ENCODE results near the gene AFAP1L1. TPM values are rescaled to one million over a fixed set of nuclear protein-coding genes. Genes with fewer than 3 reads are reported as not detected.

AFAP1L1 gene
- total RNA-seq, 1 experiment from 2014 or later, result 19.6 TPM

- ChIA-PET CTCF (no interaction called here), POLR2A (ENCODE audit: unreplicated experiment) (no interaction called here)
- H4K20me1 ChIP-seq (ENCODE audit: low read length), result no peaks in the 10 kb centered on the region
- ATAC-seq (peak; percentile 98), DNase-seq (peak; percentile 82)
- H2AFZ ChIP-seq (ENCODE audit: low read length), result no peak overlapping the region
- H3K4me2 ChIP-seq (ENCODE audit: low read length), result peak overlapping the region; percentile 26; the same call in 1 of the 2 replicates
- TF ChIP-seq EZH2phosphoT487 (IDR thresholded peaks at IDR 0.05; ENCODE audit: borderline replicate concordance, low read length) (no peak), EZH2 (IDR thresholded peaks at IDR 0.05; ENCODE audit: low read length, unreplicated experiment) (no peak), CTCF (conservative IDR thresholded peaks at IDR 0.05; ENCODE audit: low read depth, low read length) (no peak)
- no peak overlapping the region for H3K27ac ChIP-seq (ENCODE audit: low read length)
- no peak overlapping the region for H3K9ac ChIP-seq (ENCODE audit: low read length)
- no peaks in the 10 kb centered on the region for H3K9me3 ChIP-seq (ENCODE audit: low read length)
- no peaks in the 10 kb centered on the region for H3K36me3 ChIP-seq (ENCODE audit: low read depth, low read length)
- H3K4me1 ChIP-seq (ENCODE audit: insufficient read depth, low read length), result peaks cover 11% of the 10 kb centered on the region
- no TSS peak for BruUV-seq (replicated peaks)
- no peaks in the 10 kb centered on the region for H3K79me2 ChIP-seq (ENCODE audit: low read length)
- no peaks in the 10 kb centered on the region for H3K27me3 ChIP-seq (ENCODE audit: low read length)
- intact Hi-C loops (cut with micrococcal nuclease), result no loop called here
- no peaks in the 10 kb centered on the region for H3F3A ChIP-seq (ENCODE audit: low read length, unreplicated experiment)
- no peak overlapping the region for H3K4me3 ChIP-seq (ENCODE audit: low read length)
- H3K9me2 ChIP-seq (replicated peaks; ENCODE audit: low read length), result no peaks in the 10 kb centered on the region
These were observed 66.7 kb downstream of the AFAP1L1 start for GRCh38 chr5:149338364-149338763.

GRCh38 chr5:149340920-149341319 lies 69.3 kb downstream of the AFAP1L1 start:
- intact Hi-C loops (cut with micrococcal nuclease), result no loop called here
- Histone ChIP-seq H3K9me2 (replicated peaks; ENCODE audit: low read length) (no peaks in the 10 kb centered on the region), H3K9ac (ENCODE audit: low read length) (no peak overlapping the region), H3K4me2 (ENCODE audit: low read length) (no peak overlapping the region), H3K27ac (ENCODE audit: low read length) (no peak overlapping the region), H3K27me3 (ENCODE audit: low read length) (no peaks in the 10 kb centered on the region), H3K36me3 (ENCODE audit: low read depth, low read length) (no peaks in the 10 kb centered on the region), H3K4me3 (ENCODE audit: low read length) (no peak overlapping the region), H3K4me1 (ENCODE audit: insufficient read depth, low read length) (peaks cover 18% of the 10 kb centered on the region), H3K79me2 (ENCODE audit: low read length) (peaks cover 6% of the 10 kb centered on the region), H2AFZ (ENCODE audit: low read length) (no peak overlapping the region), H4K20me1 (ENCODE audit: low read length) (no peaks in the 10 kb centered on the region), H3K9me3 (ENCODE audit: low read length) (no peaks in the 10 kb centered on the region), H3F3A (ENCODE audit: low read length, unreplicated experiment) (no peaks in the 10 kb centered on the region)
- no peak for ATAC-seq
- no peak for TF ChIP-seq EZH2 (IDR thresholded peaks at IDR 0.05; ENCODE audit: low read length, unreplicated experiment)
- no peak for TF ChIP-seq CTCF (conservative IDR thresholded peaks at IDR 0.05; ENCODE audit: low read depth, low read length)
- no peak for TF ChIP-seq EZH2phosphoT487 (IDR thresholded peaks at IDR 0.05; ENCODE audit: borderline replicate concordance, low read length)
- ChIA-PET POLR2A (ENCODE audit: unreplicated experiment) (no interaction called here), CTCF (no interaction called here)
- BruUV-seq (replicated peaks), result no TSS peak
- no peak for DNase-seq

GRCh38 chr5:149341876-149342275 lies 70.2 kb downstream of the AFAP1L1 start:
- H3F3A ChIP-seq (ENCODE audit: low read length, unreplicated experiment), result no peaks in the 10 kb centered on the region
- no peak overlapping the region for H2AFZ ChIP-seq (ENCODE audit: low read length)
- H3K27me3 ChIP-seq (ENCODE audit: low read length), result no peaks in the 10 kb centered on the region
- H3K79me2 ChIP-seq (ENCODE audit: low read length), result peaks cover 16% of the 10 kb centered on the region
- no peaks in the 10 kb centered on the region for H3K9me3 ChIP-seq (ENCODE audit: low read length)
- CTCF ChIA-PET, result no interaction called here
- no peak overlapping the region for H3K4me2 ChIP-seq (ENCODE audit: low read length)
- no peak overlapping the region for H3K27ac ChIP-seq (ENCODE audit: low read length)
- H3K9ac ChIP-seq (ENCODE audit: low read length), result no peak overlapping the region
- no TSS peak for BruUV-seq (replicated peaks)
- no peak for DNase-seq
- H3K36me3 ChIP-seq (ENCODE audit: low read depth, low read length), result no peaks in the 10 kb centered on the region
- intact Hi-C loops (cut with micrococcal nuclease), result no loop called here
- no peaks in the 10 kb centered on the region for H4K20me1 ChIP-seq (ENCODE audit: low read length)
- ATAC-seq, result no peak
- POLR2A ChIA-PET (ENCODE audit: unreplicated experiment), result no interaction called here
- no peaks in the 10 kb centered on the region for H3K9me2 ChIP-seq (replicated peaks; ENCODE audit: low read length)
- no peak overlapping the region for H3K4me3 ChIP-seq (ENCODE audit: low read length)
- H3K4me1 ChIP-seq (ENCODE audit: insufficient read depth, low read length), result peaks cover 20% of the 10 kb centered on the region
- TF ChIP-seq EZH2 (IDR thresholded peaks at IDR 0.05; ENCODE audit: low read length, unreplicated experiment) (no peak), CTCF (conservative IDR thresholded peaks at IDR 0.05; ENCODE audit: low read depth, low read length) (no peak), EZH2phosphoT487 (IDR thresholded peaks at IDR 0.05; ENCODE audit: borderline replicate concordance, low read length) (no peak)
